SIG-M5 treated with dmso at 0.1 percent for 504 hours (cell line): ENCODE results near the gene ASIC2.

ENCODE experiments used
- DNase-seq: peaks from one replicate; lab custom pipeline; 2025; ENCODE audit not compliant: unreplicated experiment; lab: John Stamatoyannopoulos, UW

The ASIC2 gene

GRCh38 chr17:33258296-33258695, 34.8 kb downstream of the ASIC2 start:
- DNase-seq, result no peak

GRCh38 chr17:33245183-33245582, 47.9 kb downstream of the ASIC2 start:
- DNase-seq, result no peak

GRCh38 chr17:33243732-33244131, 49.4 kb downstream of the ASIC2 start:
- no peak for DNase-seq

GRCh38 chr17:33242375-33243124, 50.5 kb downstream of the ASIC2 start:
- no peak for DNase-seq

GRCh38 chr17:33241390-33241789, 51.7 kb downstream of the ASIC2 start:
- DNase-seq, result no peak

GRCh38 chr17:33240362-33240761, 52.7 kb downstream of the ASIC2 start:
- DNase-seq, result no peak

GRCh38 chr17:33239702-33240101, 53.4 kb downstream of the ASIC2 start:
- DNase-seq, result no peak

GRCh38 chr17:33234930-33235685, 58.0 kb downstream of the ASIC2 start:
- DNase-seq, result no peak

GRCh38 chr17:33234233-33234632, 58.9 kb downstream of the ASIC2 start:
- DNase-seq, result no peak

- DNase-seq, result no peak
These were observed 59.3 kb downstream of the ASIC2 start for GRCh38 chr17:33233811-33234177.

GRCh38 chr17:33229499-33229898, 63.6 kb downstream of the ASIC2 start:
- no peak for DNase-seq

GRCh38 chr17:33229028-33229427, 64.1 kb downstream of the ASIC2 start:
- no peak for DNase-seq

- DNase-seq, result no peak
These were observed 64.5 kb downstream of the ASIC2 start for GRCh38 chr17:33228548-33228947.

GRCh38 chr17:33227911-33228310, 65.2 kb downstream of the ASIC2 start:
- DNase-seq, result no peak

- DNase-seq, result no peak
These were observed 67.1 kb downstream of the ASIC2 start for GRCh38 chr17:33225994-33226393.

GRCh38 chr17:33225509-33225908, 67.6 kb downstream of the ASIC2 start:
- no peak for DNase-seq

- DNase-seq, result no peak
These were observed 73.1 kb downstream of the ASIC2 start for GRCh38 chr17:33220036-33220435.

GRCh38 chr17:33218698-33219601, 74.1 kb downstream of the ASIC2 start:
- no peak for DNase-seq

- no peak for DNase-seq
These were observed 75.2 kb downstream of the ASIC2 start for GRCh38 chr17:33217891-33218290.

GRCh38 chr17:33214996-33215395, 78.1 kb downstream of the ASIC2 start:
- no peak for DNase-seq

GRCh38 chr17:33210285-33210684, 82.8 kb downstream of the ASIC2 start:
- DNase-seq, result no peak

- DNase-seq, result no peak
These were observed 83.4 kb downstream of the ASIC2 start for GRCh38 chr17:33209671-33210070.
